Skeletal muscle satellite cell (primary cell): ENCODE data around the gene ZNF611.
"Not testable (repeated sequence)": the region's sequence is repeated elsewhere in the genome, so short reads cannot be mapped to it uniquely, and the experiment has no call there.

Experiments
- H3K27me3 ChIP-seq: 2 replicates; pipeline ENCODE4 v1.7.0; 2013; ENCODE audit warnings: low read length; ENCODE audit not compliant: control insufficient read depth, insufficient read depth
- H3K36me3 ChIP-seq: 2 replicates; pipeline ENCODE4 v1.7.0; 2013; ENCODE audit warnings: mild to moderate bottlenecking, control low read depth, low read length; ENCODE audit not compliant: insufficient read depth
- H3K4me1 ChIP-seq: 2 replicates; pipeline ENCODE4 v1.7.0; 2013; ENCODE audit warnings: low read length; ENCODE audit not compliant: control insufficient read depth, insufficient read depth
- H3K4me2 ChIP-seq: 2 replicates; pipeline ENCODE4 v1.7.0; 2013; ENCODE audit warnings: mild to moderate bottlenecking, low read length
- H3K4me3 ChIP-seq: 2 replicates; pipeline ENCODE4 v1.7.0; 2013; ENCODE audit warnings: low read length
- H3K9ac ChIP-seq: 2 replicates; pipeline ENCODE4 v1.7.0; 2013; ENCODE audit warnings: mild to moderate bottlenecking, low read depth, low read length, moderate library complexity
- H3K9me3 ChIP-seq: replicated peaks from 2 replicates; pipeline ENCODE4 v1.7.0; 2013; ENCODE audit warnings: mild to moderate bottlenecking, control low read depth, low read length

Gene ZNF611

GRCh38 chr19:52691215-52691610 lies 43.6 kb downstream of the ZNF611 start:
- Histone ChIP-seq H3K36me3 (no peaks in the 10 kb centered on the region), H3K4me2 (peak overlapping the region; percentile 84), H3K4me1 (peaks cover 19% of the 10 kb centered on the region), H3K9ac (peak overlapping the region; percentile 85), H3K9me3 (no peaks in the 10 kb centered on the region), H3K4me3 (peak overlapping the region; percentile 79), H3K27me3 (no peaks in the 10 kb centered on the region)

- Histone ChIP-seq H3K9ac (peak overlapping the region; percentile 85), H3K4me3 (peak overlapping the region; percentile 79), H3K27me3 (no peaks in the 10 kb centered on the region), H3K4me1 (peaks cover 19% of the 10 kb centered on the region), H3K36me3 (no peaks in the 10 kb centered on the region), H3K9me3 (no peaks in the 10 kb centered on the region), H3K4me2 (peak overlapping the region; percentile 84)
Observed at GRCh38 chr19:52690369-52691214, 44.3 kb downstream of the ZNF611 start.

DNA sequence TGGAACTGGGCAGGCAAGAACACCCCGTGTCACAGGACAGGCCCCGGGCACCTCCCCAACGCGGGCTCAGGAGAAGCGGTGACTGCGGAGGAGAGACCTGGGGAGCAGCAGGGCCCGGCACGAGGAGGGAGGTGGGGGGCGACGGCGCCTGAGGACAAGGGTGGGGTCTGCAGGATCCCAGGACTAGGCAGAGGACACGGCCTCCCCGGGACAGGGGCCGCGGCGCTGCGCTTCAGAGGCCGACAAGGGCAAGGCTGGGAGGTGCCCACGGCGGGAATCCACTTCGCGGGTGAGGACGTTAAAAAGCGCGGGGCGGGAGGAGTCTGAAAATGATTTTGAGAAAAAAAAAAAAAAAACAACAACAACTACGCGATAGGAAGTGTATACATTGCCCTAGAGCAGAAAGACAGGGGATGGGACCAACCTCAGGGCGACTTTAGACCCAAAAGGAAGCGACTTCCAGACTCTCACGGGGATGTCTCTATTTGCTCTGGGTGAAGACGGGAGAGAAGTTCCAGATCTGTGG lies 44.9 kb downstream of the ZNF611 start:
- H3K4me1 ChIP-seq = peaks cover 19% of the 10 kb centered on the region
- peak overlapping the region; percentile 84 for H3K4me2 ChIP-seq
- peak overlapping the region; percentile 79 for H3K4me3 ChIP-seq
- no peaks in the 10 kb centered on the region for H3K36me3 ChIP-seq
- H3K9me3 ChIP-seq = no peaks in the 10 kb centered on the region
- no peaks in the 10 kb centered on the region for H3K27me3 ChIP-seq
- peak overlapping the region; percentile 85 for H3K9ac ChIP-seq

- Histone ChIP-seq H3K4me2 (peak overlapping the region; percentile 84), H3K4me3 (peak overlapping the region; percentile 79), H3K9ac (peak overlapping the region; percentile 85), H3K4me1 (peaks cover 19% of the 10 kb centered on the region)
- not testable (repeated sequence) for H3K9me3 ChIP-seq, H3K27me3 ChIP-seq, H3K36me3 ChIP-seq
Observed at GRCh38 chr19:52688925-52689796, 45.7 kb downstream of the ZNF611 start.

DNA sequence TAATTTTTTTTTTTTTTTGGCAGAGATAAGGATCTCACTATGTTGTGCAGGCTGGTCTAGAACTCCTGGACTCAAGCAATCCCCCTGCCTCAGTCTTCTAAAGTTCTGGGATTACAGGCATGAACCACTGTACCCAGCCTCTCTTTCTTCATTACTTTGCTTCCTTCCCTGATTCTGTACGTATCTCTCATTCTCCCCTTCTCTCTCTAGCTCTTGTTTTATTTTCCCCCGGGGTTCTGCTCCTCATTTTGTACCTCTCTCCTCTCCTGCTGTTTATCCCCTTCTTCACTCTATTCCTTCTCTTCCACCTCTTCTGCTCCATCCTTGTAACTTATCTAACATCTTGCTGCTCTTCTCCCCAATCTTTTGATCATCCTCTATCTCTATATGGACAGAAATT lies 46.5 kb downstream of the ZNF611 start:
- peaks cover 2% of the 10 kb centered on the region for H3K36me3 ChIP-seq
- peak overlapping the region; percentile 84 for H3K4me2 ChIP-seq
- H3K27me3 ChIP-seq = no peaks in the 10 kb centered on the region
- peaks cover 19% of the 10 kb centered on the region for H3K4me1 ChIP-seq
- no peak overlapping the region for H3K4me3 ChIP-seq
- no peaks in the 10 kb centered on the region for H3K9me3 ChIP-seq
- H3K9ac ChIP-seq = no peak overlapping the region

- Histone ChIP-seq H3K9ac (no peak overlapping the region), H3K4me3 (no peak overlapping the region), H3K4me2 (no peak overlapping the region), H3K27me3 (no peaks in the 10 kb centered on the region), H3K4me1 (peaks cover 19% of the 10 kb centered on the region), H3K9me3 (no peaks in the 10 kb centered on the region), H3K36me3 (peaks cover 2% of the 10 kb centered on the region)
Observed at GRCh38 chr19:52687684-52688083, 47.2 kb downstream of the ZNF611 start.

DNA sequence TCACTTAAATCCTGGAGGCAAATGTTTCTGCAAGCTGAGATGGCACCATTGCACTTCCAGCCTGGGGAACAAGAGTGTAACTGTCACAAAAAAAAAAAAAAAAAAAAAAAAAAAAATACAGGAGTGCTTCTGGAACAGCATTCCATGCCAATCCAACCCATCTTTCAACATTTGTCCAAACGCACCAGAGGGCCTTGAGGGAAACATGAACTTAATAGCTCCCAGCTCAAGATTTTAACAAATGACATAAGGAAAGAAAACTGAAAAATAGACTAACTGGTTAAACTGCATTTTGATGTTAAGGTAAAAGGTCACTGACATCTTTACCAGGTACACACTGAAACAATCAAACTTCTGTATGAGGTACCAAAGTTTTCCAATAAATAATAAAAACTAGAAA lies 49.0 kb downstream of the ZNF611 start:
- no peak overlapping the region for H3K9ac ChIP-seq
- H3K4me2 ChIP-seq = peak overlapping the region; percentile 2
- H3K27me3 ChIP-seq = no peaks in the 10 kb centered on the region
- H3K36me3 ChIP-seq = peaks cover 2% of the 10 kb centered on the region
- H3K4me1 ChIP-seq = peaks cover 11% of the 10 kb centered on the region
- H3K9me3 ChIP-seq = no peaks in the 10 kb centered on the region
- H3K4me3 ChIP-seq = no peak overlapping the region

GRCh38 chr19:52681216-52681615 lies 53.6 kb downstream of the ZNF611 start:
- not testable (repeated sequence) for H3K9ac ChIP-seq, H3K36me3 ChIP-seq, H3K4me2 ChIP-seq, H3K9me3 ChIP-seq, H3K4me3 ChIP-seq, H3K4me1 ChIP-seq, H3K27me3 ChIP-seq

DNA sequence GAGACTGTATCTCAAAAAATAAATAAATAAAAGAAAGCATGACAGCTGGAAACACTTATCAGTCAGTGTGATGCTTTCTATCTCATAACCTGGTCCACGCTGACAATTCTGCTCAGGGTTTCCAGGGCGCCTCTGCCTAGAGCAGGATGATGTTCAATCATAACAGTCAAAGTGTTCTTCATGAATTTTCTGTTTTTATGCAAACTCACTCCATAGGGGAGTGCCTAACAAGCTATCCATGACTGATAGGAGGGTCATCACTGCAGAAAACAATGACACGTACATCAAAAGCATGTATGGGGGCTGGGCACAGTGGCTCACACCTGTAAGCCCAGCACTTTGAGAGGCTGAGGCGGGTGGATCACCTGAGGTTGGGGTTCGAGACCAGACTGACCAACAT lies 55.2 kb downstream of the ZNF611 start:
- Histone ChIP-seq H3K4me2 (no peak overlapping the region), H3K9ac (no peak overlapping the region), H3K27me3 (no peaks in the 10 kb centered on the region), H3K36me3 (peaks cover 7% of the 10 kb centered on the region), H3K4me1 (no peaks in the 10 kb centered on the region), H3K9me3 (no peaks in the 10 kb centered on the region), H3K4me3 (no peak overlapping the region)

- not testable (repeated sequence) for H3K4me1 ChIP-seq, H3K4me3 ChIP-seq, H3K9ac ChIP-seq, H3K9me3 ChIP-seq, H3K4me2 ChIP-seq, H3K27me3 ChIP-seq, H3K36me3 ChIP-seq
Observed at GRCh38 chr19:52675239-52675638, 59.6 kb downstream of the ZNF611 start.

GRCh38 chr19:52673014-52673413 lies 61.8 kb downstream of the ZNF611 start:
- Histone ChIP-seq H3K4me3 (no peak overlapping the region), H3K4me2 (no peak overlapping the region), H3K27me3 (no peaks in the 10 kb centered on the region), H3K4me1 (no peaks in the 10 kb centered on the region), H3K9me3 (no peaks in the 10 kb centered on the region), H3K9ac (no peak overlapping the region), H3K36me3 (no peaks in the 10 kb centered on the region)
